Thyroid gland (tissue), 4 donors: ENCODE data around the gene WDR13. TPM values are rescaled to one million over a fixed set of nuclear protein-coding genes. Genes with fewer than 3 reads are reported as not detected.

Experiments
- DNase-seq, 2 donors: peaks; one replicate each; pipeline ENCODE4 v3.0.0-alpha.2; 2019
- H3K27ac ChIP-seq, 3 donors: fragments of 200-600 bp; sonication (generic); 1 replicate in 2 of 3; 2 replicates in 1 of 3; pipeline ENCODE4 v1.5.1; 2016 to 2019; ENCODE audit warnings: mild to moderate bottlenecking in 1 of 3, moderate library complexity in 1 of 3
- H3K27me3 ChIP-seq: fragments of 200-600 bp; sonication (generic); one replicate; pipeline ENCODE4 v1.5.1; 2019
- H3K36me3 ChIP-seq, 2 donors: fragments of 200-600 bp; sonication (generic); one replicate each; pipeline ENCODE4 v1.5.1; 2016 to 2019
- H3K4me1 ChIP-seq, 2 donors: fragments of 200-600 bp; sonication (generic); one replicate each; pipeline ENCODE4 v1.5.1; 2017 to 2019
- H3K4me3 ChIP-seq, 3 donors: fragments of 200-600 bp; sonication (generic); replicated peaks in 1 of 3; 1 replicate in 2 of 3; 2 replicates in 1 of 3; pipeline ENCODE4 v1.5.1; 2016; ENCODE audit warnings: mild to moderate bottlenecking in 1 of 3
- H3K9me3 ChIP-seq: fragments of 200-600 bp; sonication (generic); one replicate; pipeline ENCODE4 v1.5.1; 2017
- POLR2A ChIP-seq, 2 donors: fragments of 450-650 bp; IDR thresholded peaks; one replicate each; pipeline ENCODE4 v1.6.1; 2017; ENCODE audit warnings: antibody characterized with exemption in 2 of 2, mild to moderate bottlenecking in 2 of 2, moderate library complexity in 1 of 2
- WGBS, 2 donors: methylation state at CpG; one replicate each; pipeline ENCODE4 v1.1.5; 2017; 5-methylcytosine and 5-hydroxymethylcytosine counted together
- intact Hi-C: fragments of 100-400 bp; cut with DNase I; formaldehyde crosslinking; loops from one replicate; pipeline ENCODE4 v1.15.1; 2023
- total RNA-seq, 4 donors: library from RNA; depleted of rRNA; stranded (reverse); fragments of >200 nt; gene quantifications; one replicate each; pipeline ENCODE4 v1.2.3, GENCODE V29; 2016
- TF ChIP-seq, protein P1 (sequence below), 6 experiments: fragments of 200-600 bp in 3 of 6; fragments of 450-650 bp in 3 of 6; sonication (generic) in 3 of 6; IDR thresholded peaks; one replicate each; pipeline ENCODE4 v1.5.1; 2016 to 2019; ENCODE audit warnings: antibody characterized with exemption in 6 of 6, mild to moderate bottlenecking in 2 of 6, inconsistent platforms in 1 of 6, moderate library complexity in 1 of 6

WDR13 gene
- total RNA-seq, 4 donors from 2014 or later = 134 to 181 (median 171) TPM

DNA sequence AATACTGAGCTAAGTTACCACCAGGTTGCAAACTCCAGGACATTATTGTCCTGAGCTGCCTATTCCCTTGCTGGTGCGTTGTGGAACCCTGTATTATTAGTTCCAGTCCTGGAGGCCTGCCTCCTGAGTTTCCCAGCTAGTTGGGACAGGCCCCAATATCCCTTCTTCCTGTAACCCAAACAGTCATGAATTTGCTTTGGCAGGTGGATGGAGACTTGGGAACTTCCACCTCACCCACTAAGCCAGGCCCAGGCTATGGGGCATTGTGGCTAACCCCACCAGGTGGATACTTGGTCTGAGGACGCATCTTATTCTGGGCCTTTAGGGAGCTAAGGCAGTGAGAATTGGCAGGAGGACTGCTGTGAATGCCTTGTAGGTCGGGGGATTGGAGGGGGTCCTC, 18.0 kb upstream of the WDR13 start:
- DNase-seq = no peak
- 83 to 100% methylated on average over 1 of the region's 3 CpGs for WGBS, 2 donors
- Histone ChIP-seq H3K4me1 (peaks cover 5 to 12% of the 10 kb centered on the region in 2 donors), H3K27me3 (no peaks in the 10 kb centered on the region), H3K36me3 (peaks cover 19 to 28% of the 10 kb centered on the region in 2 donors), H3K27ac (no peak overlapping the region), H3K9me3 (no peaks in the 10 kb centered on the region), H3K4me3 (no peak overlapping the region)
- intact Hi-C loops = no loop called here
- TF ChIP-seq, protein P1, sequence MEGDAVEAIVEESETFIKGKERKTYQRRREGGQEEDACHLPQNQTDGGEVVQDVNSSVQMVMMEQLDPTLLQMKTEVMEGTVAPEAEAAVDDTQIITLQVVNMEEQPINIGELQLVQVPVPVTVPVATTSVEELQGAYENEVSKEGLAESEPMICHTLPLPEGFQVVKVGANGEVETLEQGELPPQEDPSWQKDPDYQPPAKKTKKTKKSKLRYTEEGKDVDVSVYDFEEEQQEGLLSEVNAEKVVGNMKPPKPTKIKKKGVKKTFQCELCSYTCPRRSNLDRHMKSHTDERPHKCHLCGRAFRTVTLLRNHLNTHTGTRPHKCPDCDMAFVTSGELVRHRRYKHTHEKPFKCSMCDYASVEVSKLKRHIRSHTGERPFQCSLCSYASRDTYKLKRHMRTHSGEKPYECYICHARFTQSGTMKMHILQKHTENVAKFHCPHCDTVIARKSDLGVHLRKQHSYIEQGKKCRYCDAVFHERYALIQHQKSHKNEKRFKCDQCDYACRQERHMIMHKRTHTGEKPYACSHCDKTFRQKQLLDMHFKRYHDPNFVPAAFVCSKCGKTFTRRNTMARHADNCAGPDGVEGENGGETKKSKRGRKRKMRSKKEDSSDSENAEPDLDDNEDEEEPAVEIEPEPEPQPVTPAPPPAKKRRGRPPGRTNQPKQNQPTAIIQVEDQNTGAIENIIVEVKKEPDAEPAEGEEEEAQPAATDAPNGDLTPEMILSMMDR (IDR thresholded peaks at IDR 0.05) = no peak
- no peak for TF ChIP-seq POLR2A (IDR thresholded peaks at IDR 0.05)

DNA sequence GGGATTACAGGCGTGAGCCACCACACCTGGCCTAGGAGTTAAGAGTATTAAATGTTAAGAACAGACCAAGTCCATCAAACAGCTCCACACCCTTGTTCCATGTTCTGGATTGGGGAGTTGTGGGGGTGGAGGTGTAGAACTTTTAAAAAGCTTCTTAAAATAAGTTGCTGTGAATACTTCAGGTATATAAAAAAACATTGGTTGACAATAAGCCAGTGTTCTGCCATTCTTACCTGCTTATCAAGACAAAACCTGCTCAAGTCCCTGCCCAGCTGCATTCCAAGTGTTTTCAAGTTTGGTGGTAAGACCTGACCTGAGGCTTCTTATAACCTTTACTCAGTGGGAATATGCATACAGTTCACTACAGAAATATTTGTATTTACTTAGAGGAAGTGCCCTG, 16.6 kb upstream of the WDR13 start:
- peaks cover 4 to 9% of the 10 kb centered on the region in 2 donors for H3K4me1 ChIP-seq
- intact Hi-C loops = no loop called here
- WGBS, 2 donors = 100% methylated on average over 1 of the region's 1 CpG
- H3K27ac ChIP-seq = no peak overlapping the region
- peaks cover 15 to 23% of the 10 kb centered on the region in 2 donors for H3K36me3 ChIP-seq
- peak; percentile 25 to 29 for DNase-seq
- no peak overlapping the region for H3K4me3 ChIP-seq
- H3K9me3 ChIP-seq = no peaks in the 10 kb centered on the region
- TF ChIP-seq, protein P1 (IDR thresholded peaks at IDR 0.05) = no peak
- no peak for TF ChIP-seq POLR2A (IDR thresholded peaks at IDR 0.05)
- H3K27me3 ChIP-seq = no peaks in the 10 kb centered on the region

DNA sequence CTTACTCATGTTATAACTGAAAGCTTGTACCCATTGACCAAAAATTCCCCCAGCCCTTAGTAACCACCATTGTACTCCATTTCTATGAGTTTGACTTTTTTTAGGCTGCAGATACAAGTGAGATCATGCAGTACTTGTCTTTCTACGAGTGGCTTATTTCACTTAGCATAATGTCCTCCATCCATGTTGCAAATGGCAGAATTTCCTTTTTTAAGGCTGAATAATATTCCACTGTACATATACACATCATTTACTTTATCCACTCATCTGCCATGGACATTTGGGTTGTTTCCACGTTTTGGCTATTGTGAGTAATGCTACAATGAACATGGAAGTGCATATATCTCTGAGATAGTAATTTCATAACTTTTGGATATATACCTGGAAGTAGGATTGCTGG, 12.6 kb upstream of the WDR13 start:
- WGBS, 2 donors = 51 to 57% methylated on average over 2 of the region's 2 CpGs
- intact Hi-C loops = no loop called here
- no peaks in the 10 kb centered on the region for H3K27me3 ChIP-seq

DNA sequence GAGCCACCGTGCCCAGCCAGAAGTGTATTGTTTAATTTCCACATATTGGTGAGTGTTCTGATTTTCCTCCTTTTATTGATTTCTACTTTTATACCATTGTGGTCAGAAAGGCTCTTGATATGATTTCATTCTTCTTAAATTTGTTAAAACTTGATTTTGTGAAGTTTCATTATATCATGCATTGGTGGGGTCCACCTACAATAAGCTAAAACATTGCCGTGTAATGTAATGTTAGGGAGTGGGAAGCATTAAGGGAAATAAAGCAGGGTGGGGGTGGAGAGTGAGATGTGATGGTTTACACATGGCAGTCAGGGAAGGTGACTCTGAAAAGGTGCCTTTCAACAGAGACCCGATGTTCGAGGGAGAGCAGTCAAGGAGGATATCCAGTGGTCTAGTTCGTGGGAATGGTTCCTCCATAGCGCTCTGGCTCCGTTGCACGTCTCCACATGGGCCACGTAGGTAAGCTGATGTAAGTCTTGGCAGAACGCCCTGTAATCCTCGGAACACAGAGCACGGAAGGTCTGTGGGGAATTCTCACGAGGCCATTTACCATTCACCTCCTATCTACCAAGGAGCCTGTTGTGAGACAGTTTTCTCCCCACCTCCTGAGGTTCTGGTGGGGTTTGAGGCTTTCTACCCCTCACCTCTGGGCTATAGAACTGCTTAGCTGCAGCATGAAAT, 7.7 kb upstream of the WDR13 start:
- H3K4me3 ChIP-seq = no peak overlapping the region
- intact Hi-C loops = no loop called here
- WGBS, 2 donors = 41 to 65% methylated on average over 7 to 13 of the region's 13 CpGs
- H3K36me3 ChIP-seq = no peaks in the 10 kb centered on the region
- H3K27ac ChIP-seq = peak overlapping the region in 1 of 3 donors; percentile 57
- no peaks in the 10 kb centered on the region for H3K9me3 ChIP-seq
- H3K27me3 ChIP-seq = no peaks in the 10 kb centered on the region
- no peak for TF ChIP-seq POLR2A (IDR thresholded peaks at IDR 0.05)
- TF ChIP-seq, protein P1 (IDR thresholded peaks at IDR 0.05) = no peak
- no peaks in the 10 kb centered on the region for H3K4me1 ChIP-seq
- DNase-seq = peak in 1 of 2 donors; percentile 14

More for the DNA sequence above, 12.6 kb upstream of the WDR13 start:
- Histone ChIP-seq H3K36me3 (no peaks in the 10 kb centered on the region), H3K9me3 (no peaks in the 10 kb centered on the region), H3K4me3 (no peak overlapping the region), H3K27ac (no peak overlapping the region), H3K4me1 (no peaks in the 10 kb centered on the region)
- TF ChIP-seq, protein P1 (IDR thresholded peaks at IDR 0.05) = no peak
- TF ChIP-seq POLR2A (IDR thresholded peaks at IDR 0.05) = no peak
- DNase-seq = no peak
